Lung (tissue), 12 donors: ENCODE results near the gene CORO6. TPM values are rescaled to one million over a fixed set of nuclear protein-coding genes. Genes with fewer than 3 reads are reported as not detected.

Source experiments
- ATAC-seq: fragments of 200-7000 bp; cut with Tn5 transposase; one replicate; pipeline ENCODE4 v1.9.1; 2020; ENCODE audit warnings: moderate number of reproducible peaks; ENCODE audit not compliant: insufficient read depth, low FRiP score
- DNase-seq, 3 donors: peaks; one replicate each; pipeline ENCODE4 v3.0.0-alpha.2; 2013 to 2017
- H3K27ac ChIP-seq, 2 donors: one replicate each; pipeline ENCODE4 v1.5.1; 2013; ENCODE audit warnings: mild to moderate bottlenecking in 2 of 2, moderate library complexity in 2 of 2, control low read depth in 1 of 2, inconsistent platforms in 1 of 2, low read depth in 1 of 2, low read length in 1 of 2
- H3K27me3 ChIP-seq, 3 donors: one replicate each; pipeline ENCODE4 v1.5.1; 2013; ENCODE audit warnings: low read length in 2 of 3; ENCODE audit not compliant: control insufficient read depth in 3 of 3, insufficient read depth in 3 of 3
- H3K36me3 ChIP-seq, 4 donors: one replicate each; pipeline ENCODE4 v1.5.1; 2013; ENCODE audit warnings: low read length in 4 of 4, mild to moderate bottlenecking in 1 of 4, moderate library complexity in 1 of 4; ENCODE audit not compliant: control insufficient read depth in 4 of 4, insufficient read depth in 4 of 4
- H3K4me1 ChIP-seq, 5 donors: one replicate each; pipeline ENCODE4 v1.5.1; 2013; ENCODE audit warnings: low read length in 5 of 5, mild to moderate bottlenecking in 2 of 5, moderate library complexity in 1 of 5; ENCODE audit not compliant: control insufficient read depth in 5 of 5, insufficient read depth in 5 of 5
- H3K4me3 ChIP-seq: one replicate; pipeline ENCODE4 v1.5.1; 2013; ENCODE audit warnings: mild to moderate bottlenecking, control low read depth, moderate library complexity
- H3K9ac ChIP-seq, 2 donors: one replicate each; pipeline ENCODE4 v1.5.1; 2013; ENCODE audit warnings: low read length in 2 of 2, control low read depth in 1 of 2; ENCODE audit not compliant: insufficient read depth in 1 of 2
- H3K9me3 ChIP-seq, 4 donors: one replicate each; pipeline ENCODE4 v1.5.1; 2013; ENCODE audit warnings: low read length in 3 of 4, mild to moderate bottlenecking in 1 of 4, moderate library complexity in 1 of 4; ENCODE audit not compliant: control insufficient read depth in 4 of 4, insufficient read depth in 3 of 4
- WGBS, 2 donors: extraction: QIAGEN DNeasy Blood & Tissue Kit; methylation state at CpG; one replicate each; pipeline ENCODE4 v1.1.7; 2013; 5-methylcytosine and 5-hydroxymethylcytosine counted together
- polyA plus RNA-seq, 2 donors: library from polyadenylated mRNA; stranded (reverse); fragments of 200-250 nt; gene quantifications; one replicate each; pipeline ENCODE4 v1.2.1, GENCODE V29; 2013
- total RNA-seq, 2 donors: library from RNA; depleted of rRNA in 1 of 2; stranded (reverse); fragments of >200 nt in 1 of 2; gene quantifications; one replicate each; pipeline ENCODE4 v1.2.1, GENCODE V29; 2014 to 2021
- TF ChIP-seq, protein P1 (sequence below): IDR thresholded peaks from 2 replicates; pipeline ENCODE4 v1.5.1; 2012; ENCODE audit warnings: mild to moderate bottlenecking; ENCODE audit errors: control extremely low read depth, extremely low read depth
- donor health status: control.
- donor health status: control.
- donor health status: Bipolar disorder and iron deficiency.
- donor health status: healthy.
- donor health status: DM: yes; HTN: yes; CAD: no.

CORO6 gene
- total and polyA plus RNA-seq, 4 donors, result 1.7 to 14.4 (median 5.9) TPM

DNA sequence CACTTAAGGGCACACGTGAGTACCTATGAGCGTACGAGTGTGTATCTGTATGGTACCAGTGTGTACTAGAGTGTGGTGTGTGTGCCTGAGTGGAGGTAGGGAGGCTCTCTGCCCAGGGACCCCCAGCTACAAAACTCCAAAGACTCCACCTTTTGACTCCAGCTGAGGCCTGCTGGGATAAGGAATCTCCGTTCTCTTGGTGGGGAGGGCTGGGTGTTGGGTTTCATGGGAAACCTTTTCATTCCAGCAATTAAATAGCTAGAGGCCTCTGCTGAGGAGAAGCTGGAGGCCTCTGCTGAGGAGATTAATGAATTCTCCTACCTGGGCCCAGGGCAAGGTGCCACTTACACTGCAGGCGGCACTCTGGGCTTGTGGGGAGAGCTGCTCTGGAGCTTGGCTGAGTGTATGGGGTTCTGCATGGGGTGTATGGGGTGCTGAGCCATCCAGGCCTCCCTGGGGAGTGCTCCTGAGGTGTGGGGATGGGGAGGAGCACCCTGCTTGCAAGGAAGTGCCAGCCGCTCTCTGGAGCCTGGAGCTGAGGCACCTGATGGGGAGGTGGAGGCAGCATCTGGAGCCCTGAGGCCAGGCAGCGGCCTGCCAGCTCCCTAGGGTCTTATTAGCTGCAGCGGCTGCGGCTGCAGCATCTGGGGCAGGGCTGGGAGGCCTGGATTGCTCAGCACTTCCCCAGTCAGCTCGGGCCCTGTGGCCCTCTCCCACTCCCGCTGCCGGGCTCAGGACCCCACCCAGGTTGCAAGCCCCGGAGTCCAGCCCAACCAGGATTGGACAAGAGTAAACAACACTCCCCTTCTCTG is 25.1 kb downstream of the CORO6 start:
- Histone ChIP-seq H3K9me3 (no peaks in the 10 kb centered on the region), H3K4me3 (no peak overlapping the region), H3K36me3 (no peaks in the 10 kb centered on the region), H3K4me1 (peaks cover 0 to 31% (median 2%) of the 10 kb centered on the region in 5 donors), H3K27ac (no peak overlapping the region), H3K27me3 (no peaks in the 10 kb centered on the region), H3K9ac (no peak overlapping the region)
- WGBS, 2 donors, result 80 to 82% methylated on average over 13 of the region's 13 CpGs
- no peak for ATAC-seq
- DNase-seq, result no peak
- TF ChIP-seq, protein P1, sequence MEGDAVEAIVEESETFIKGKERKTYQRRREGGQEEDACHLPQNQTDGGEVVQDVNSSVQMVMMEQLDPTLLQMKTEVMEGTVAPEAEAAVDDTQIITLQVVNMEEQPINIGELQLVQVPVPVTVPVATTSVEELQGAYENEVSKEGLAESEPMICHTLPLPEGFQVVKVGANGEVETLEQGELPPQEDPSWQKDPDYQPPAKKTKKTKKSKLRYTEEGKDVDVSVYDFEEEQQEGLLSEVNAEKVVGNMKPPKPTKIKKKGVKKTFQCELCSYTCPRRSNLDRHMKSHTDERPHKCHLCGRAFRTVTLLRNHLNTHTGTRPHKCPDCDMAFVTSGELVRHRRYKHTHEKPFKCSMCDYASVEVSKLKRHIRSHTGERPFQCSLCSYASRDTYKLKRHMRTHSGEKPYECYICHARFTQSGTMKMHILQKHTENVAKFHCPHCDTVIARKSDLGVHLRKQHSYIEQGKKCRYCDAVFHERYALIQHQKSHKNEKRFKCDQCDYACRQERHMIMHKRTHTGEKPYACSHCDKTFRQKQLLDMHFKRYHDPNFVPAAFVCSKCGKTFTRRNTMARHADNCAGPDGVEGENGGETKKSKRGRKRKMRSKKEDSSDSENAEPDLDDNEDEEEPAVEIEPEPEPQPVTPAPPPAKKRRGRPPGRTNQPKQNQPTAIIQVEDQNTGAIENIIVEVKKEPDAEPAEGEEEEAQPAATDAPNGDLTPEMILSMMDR, result no peak

DNA sequence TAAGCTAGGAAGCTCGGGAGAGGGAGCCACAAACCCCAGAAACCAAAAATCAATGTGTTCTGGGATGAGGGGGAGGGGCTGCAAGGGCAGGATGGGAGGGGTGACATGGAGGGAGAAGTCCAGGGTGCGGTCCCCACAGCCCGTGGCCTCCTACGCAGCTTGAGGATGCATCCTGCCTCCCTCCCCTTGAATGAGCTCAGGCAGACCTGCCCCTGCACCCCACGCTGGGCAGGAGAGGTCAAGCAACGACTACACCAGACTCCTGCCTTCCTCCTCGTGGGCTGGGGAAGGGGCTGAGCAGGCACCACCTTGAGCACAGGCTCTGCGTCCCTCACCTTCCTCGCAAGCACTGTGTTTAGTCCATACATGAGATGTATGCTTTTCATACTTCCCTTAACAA is 25.9 kb downstream of the CORO6 start:
- Histone ChIP-seq H3K36me3 (no peaks in the 10 kb centered on the region), H3K9ac (no peak overlapping the region), H3K27ac (no peak overlapping the region), H3K4me3 (no peak overlapping the region), H3K9me3 (no peaks in the 10 kb centered on the region), H3K27me3 (no peaks in the 10 kb centered on the region), H3K4me1 (peaks cover 4 to 39% (median 6%) of the 10 kb centered on the region in 5 donors)
- ATAC-seq (no peak), DNase-seq (no peak)
- TF ChIP-seq, protein P1, result no peak
- 72 to 79% methylated on average over 8 to 9 of the region's 9 CpGs for WGBS, 2 donors

DNA sequence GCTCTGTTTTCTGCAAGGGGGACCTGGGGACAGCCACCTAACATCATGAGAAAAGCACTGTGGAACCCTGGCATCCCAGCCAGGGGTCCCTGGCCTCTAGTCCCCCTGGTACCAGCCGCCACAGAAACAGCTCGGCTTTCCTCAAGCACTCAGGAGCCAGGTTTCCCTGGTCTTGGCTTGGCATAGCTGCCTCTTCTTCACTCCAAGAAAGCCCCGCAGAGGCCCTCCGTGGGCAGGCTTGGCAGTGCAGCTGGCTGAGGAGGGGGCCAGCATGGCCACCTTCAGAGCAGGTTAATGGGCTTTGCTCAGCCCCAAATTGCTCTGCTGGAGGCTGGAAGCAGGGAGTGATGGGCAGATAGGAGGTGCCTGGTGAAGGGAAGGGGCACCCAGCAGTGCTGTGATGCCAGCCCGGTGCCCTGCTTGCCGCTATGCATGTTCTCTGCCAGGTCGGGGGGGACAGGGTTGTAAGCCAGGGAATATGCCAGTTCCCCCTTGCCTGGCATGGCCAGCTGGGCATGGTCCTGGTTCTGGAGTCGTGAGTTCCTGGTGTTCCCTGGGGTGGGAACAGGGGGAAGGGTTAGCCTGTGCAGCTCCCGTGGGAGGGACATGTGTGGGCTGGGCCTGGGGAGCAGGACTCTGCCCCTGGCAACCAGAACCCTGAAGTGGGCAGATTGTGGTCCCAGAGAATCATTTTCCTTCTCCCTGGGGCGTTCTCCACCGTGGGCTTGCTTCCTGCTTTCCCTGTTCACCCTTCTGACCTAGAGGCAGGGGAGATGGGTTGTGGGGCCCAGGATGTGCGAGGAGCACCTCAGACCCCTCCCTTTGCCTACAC is 26.6 kb downstream of the CORO6 start:
- TF ChIP-seq, protein P1, result no peak
- 88 to 89% methylated on average over 12 of the region's 12 CpGs for WGBS, 2 donors
- H3K4me3 ChIP-seq, result no peak overlapping the region
- H3K27ac ChIP-seq, result no peak overlapping the region
- no peaks in the 10 kb centered on the region for H3K27me3 ChIP-seq
- H3K9me3 ChIP-seq, result no peaks in the 10 kb centered on the region
- DNase-seq (no peak), ATAC-seq (no peak)
- no peaks in the 10 kb centered on the region for H3K36me3 ChIP-seq
- no peak overlapping the region for H3K9ac ChIP-seq
- peaks cover 4 to 45% (median 9%) of the 10 kb centered on the region in 5 donors for H3K4me1 ChIP-seq
